Cardiac fibroblast (primary cell): Measurements from ENCODE around the gene BARX1.
"Not testable (repeated sequence)": the region's sequence is repeated elsewhere in the genome, so short reads cannot be mapped to it uniquely, and the experiment has no call there.

ENCODE experiments used
- DNase-seq, 2 donors: peaks; one replicate each; pipeline versions ENCODE4 v3.0.0 to v3.0.0-alpha.2; 2010; ENCODE audit warnings: low read depth in 2 of 2
- H3K4me3 ChIP-seq, 2 donors: replicated peaks in 1 of 2; 1 replicate in 1 of 2; 2 replicates in 1 of 2; pipeline ENCODE4 v1.5.1; 2011; ENCODE audit warnings: low read depth in 2 of 2, low read length in 2 of 2, mild to moderate bottlenecking in 2 of 2, moderate library complexity in 1 of 2
- TF ChIP-seq, protein P1 (sequence below): IDR thresholded peaks from one replicate; pipeline ENCODE4 v1.5.1; 2011; ENCODE audit warnings: low read depth, mild to moderate bottlenecking, low read length, inconsistent platforms

Gene BARX1

DNA sequence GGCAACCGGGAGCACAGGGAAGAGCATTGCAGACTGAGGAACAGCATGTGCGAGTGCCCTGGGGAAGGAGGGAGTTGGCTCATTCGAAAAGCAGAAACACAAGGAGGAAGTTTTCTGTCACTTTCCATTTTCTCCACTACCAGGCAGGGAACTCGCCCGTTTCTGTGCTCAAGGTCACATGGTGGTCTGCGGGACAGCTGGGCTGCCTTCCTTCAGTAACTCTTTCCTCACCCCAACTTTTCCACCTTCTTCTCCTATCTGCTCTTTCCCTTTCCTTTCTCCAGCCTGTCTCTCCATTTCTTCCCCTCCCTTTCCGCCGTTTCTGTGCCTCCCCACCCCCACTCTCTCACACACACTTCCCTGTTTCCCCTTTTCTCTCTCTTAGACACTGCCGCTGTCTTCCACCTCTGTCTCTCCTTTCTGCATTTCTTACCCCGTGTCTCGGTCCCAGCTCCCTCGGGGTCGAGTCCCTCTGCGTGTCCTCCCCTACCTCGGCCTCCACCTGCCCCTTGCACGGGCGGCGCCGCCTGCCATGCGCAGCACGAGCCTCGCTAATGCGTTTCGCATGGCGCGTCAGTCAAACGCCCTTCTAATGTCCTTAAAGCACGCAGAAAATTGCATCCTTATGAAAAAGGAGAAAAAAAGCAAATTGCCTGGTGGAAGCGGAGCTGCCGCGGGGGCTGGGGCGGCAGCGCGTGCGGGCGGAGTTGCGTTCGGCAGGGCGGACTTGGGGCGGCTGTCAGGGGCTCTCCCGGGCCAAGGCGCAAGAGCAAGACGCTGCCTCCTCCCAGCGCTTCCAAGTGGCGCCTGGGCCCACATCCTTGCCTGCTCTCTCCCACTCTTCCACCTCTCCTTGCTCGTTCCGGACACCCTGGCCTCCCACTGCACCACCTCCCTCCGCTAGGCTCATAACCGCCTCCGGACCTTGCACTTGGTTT is 9.5 kb downstream of the BARX1 start:
- H3K4me3 ChIP-seq, result no peak overlapping the region
- DNase-seq, result no peak
- TF ChIP-seq, protein P1, sequence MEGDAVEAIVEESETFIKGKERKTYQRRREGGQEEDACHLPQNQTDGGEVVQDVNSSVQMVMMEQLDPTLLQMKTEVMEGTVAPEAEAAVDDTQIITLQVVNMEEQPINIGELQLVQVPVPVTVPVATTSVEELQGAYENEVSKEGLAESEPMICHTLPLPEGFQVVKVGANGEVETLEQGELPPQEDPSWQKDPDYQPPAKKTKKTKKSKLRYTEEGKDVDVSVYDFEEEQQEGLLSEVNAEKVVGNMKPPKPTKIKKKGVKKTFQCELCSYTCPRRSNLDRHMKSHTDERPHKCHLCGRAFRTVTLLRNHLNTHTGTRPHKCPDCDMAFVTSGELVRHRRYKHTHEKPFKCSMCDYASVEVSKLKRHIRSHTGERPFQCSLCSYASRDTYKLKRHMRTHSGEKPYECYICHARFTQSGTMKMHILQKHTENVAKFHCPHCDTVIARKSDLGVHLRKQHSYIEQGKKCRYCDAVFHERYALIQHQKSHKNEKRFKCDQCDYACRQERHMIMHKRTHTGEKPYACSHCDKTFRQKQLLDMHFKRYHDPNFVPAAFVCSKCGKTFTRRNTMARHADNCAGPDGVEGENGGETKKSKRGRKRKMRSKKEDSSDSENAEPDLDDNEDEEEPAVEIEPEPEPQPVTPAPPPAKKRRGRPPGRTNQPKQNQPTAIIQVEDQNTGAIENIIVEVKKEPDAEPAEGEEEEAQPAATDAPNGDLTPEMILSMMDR, result no peak

DNA sequence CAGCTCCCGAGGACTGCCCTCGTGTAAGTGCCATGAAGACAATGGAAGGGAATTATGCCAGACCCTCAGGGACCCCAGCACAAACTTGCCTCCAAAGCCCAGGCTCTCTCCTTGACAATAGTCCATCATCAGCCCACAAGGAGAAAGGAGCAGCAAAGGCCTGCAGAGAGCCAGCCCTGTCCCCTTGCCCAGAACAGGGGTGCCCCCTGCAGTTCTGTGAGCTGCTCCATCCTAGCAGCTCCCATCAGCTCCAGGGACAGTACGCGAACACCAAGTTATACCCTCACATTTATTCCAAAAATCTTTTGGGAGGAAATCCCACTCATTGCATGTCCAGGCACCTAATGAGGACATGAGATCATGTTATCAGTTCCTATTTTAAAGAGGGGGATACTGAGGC is 11.1 kb downstream of the BARX1 start:
- DNase-seq, result no peak
- TF ChIP-seq, protein P1, result no peak
- no peak overlapping the region for H3K4me3 ChIP-seq

DNA sequence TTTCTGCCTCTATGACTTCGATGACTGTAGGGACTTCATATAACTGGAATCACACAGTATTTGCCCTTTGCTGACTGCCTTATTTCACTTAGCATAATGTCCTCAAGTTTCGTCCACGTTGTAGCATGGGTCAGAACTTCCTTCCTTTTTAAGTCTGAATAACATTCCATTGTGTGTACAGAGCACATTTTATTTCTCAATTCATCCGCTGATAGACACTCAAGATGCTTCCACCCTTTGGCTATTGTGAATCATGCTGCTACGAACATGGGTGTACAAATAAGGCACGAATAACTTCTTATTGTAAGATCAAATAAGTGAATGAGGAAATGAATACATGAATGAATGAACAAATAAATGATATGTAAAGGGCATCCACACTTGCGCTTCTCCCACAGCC is 13.0 kb downstream of the BARX1 start:
- H3K4me3 ChIP-seq, result no peak overlapping the region
- TF ChIP-seq, protein P1, result no peak
- DNase-seq, result peak in 1 of 2 donors; percentile 35

GRCh38 chr9:93941493-93941892 is 13.7 kb downstream of the BARX1 start:
- no peak overlapping the region for H3K4me3 ChIP-seq
- TF ChIP-seq, protein P1, result no peak
- no peak for DNase-seq

DNA sequence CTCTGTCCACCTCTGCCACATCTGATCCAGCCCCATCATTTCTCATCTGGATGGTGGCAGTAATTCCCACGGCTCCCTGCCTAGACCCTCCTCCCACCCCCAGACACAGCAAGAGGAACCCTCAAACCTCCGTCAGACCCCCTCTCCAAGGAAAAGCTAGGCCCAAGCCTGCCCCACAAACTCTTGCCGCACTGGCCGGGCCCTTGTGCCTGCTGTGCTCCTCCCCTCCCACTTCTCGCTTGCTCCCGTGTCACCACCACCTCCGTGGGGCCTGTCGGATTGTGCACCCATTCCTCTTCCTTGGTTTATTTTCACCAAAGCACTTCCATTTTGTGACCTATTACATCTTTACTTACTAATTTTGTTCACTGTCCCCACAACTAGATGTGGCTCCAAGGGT is 14.2 kb downstream of the BARX1 start:
- H3K4me3 ChIP-seq, result no peak overlapping the region
- no peak for DNase-seq
- TF ChIP-seq, protein P1, result no peak

DNA sequence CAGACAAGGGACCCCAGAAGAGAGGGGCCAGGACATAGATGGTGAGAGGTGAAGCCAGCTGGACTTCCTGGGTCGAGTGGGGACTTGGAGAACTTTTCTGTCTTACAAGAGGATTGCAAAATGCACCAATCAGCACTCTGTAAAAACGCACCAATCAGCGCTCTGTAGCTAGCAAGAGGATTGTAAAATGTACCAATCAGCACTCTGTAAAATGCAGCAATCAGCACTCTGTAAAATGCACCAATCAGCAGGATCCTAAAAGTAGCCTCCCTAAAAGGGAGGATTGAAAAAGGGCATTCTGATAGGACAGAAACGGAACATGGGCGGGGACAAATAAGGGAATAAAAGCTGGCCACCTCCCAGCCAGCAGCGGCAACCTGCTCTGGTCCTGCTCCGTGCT is 15.6 kb downstream of the BARX1 start:
- not testable (repeated sequence) for H3K4me3 ChIP-seq, DNase-seq

- DNase-seq, result no peak
- TF ChIP-seq, protein P1, result no peak
- no peak overlapping the region for H3K4me3 ChIP-seq
Measured at GRCh38 chr9:93937193-93937592, 18.0 kb downstream of the BARX1 start.
